PC-9 (cell line): Measurements from ENCODE around the gene CD74. TPM values are rescaled to one million over a fixed set of nuclear protein-coding genes. Genes with fewer than 3 reads are reported as not detected.

Experiments
- BruUV-seq: library from RNA; stranded (reverse); fragments of 400-500 nt; replicated peaks from 2 replicates; lab custom pipeline; 2021; lab: Mats Ljungman, UMichigan
- CTCF ChIA-PET: fragments of 300-600 bp; sonication (Branson Sonifier 250); formaldehyde crosslinking; loops from one replicate; lab custom pipeline; 2022; ENCODE audit warnings: antibody characterized with exemption; lab: Charles Lee
- POLR2A ChIA-PET: fragments of 300-600 bp; sonication (Branson Sonifier 250); formaldehyde crosslinking; loops from one replicate; lab custom pipeline; 2022; ENCODE audit warnings: antibody characterized with exemption; ENCODE audit not compliant: unreplicated experiment; lab: Charles Lee
- DNase-seq, 2 experiments: peaks; one replicate each; pipeline versions ENCODE4 v3.0.0 to v3.0.0-alpha.2; 2015 to 2022; ENCODE audit warnings: mixed read lengths in 1 of 2
- H2AFZ ChIP-seq: fragments of 200-600 bp; sonication (generic); 2 replicates; pipeline ENCODE4 v1.8.1; 2017; ENCODE audit warnings: antibody characterized with exemption
- H3F3A ChIP-seq: fragments of 200-600 bp; sonication (generic); 2 replicates; pipeline ENCODE4 v1.8.1; 2017; ENCODE audit warnings: antibody characterized with exemption, mild to moderate bottlenecking, low read depth; ENCODE audit not compliant: insufficient read depth
- H3K27ac ChIP-seq: fragments of 200-600 bp; sonication (generic); 2 replicates; pipeline ENCODE4 v1.6.1; 2016; ENCODE audit warnings: mixed run types
- H3K27me3 ChIP-seq: fragments of 200-600 bp; sonication (generic); 2 replicates; pipeline ENCODE4 v1.6.1; 2016; ENCODE audit warnings: low read depth, mixed run types; ENCODE audit not compliant: insufficient read depth
- H3K36me3 ChIP-seq: fragments of 200-600 bp; sonication (generic); 2 replicates; pipeline ENCODE4 v1.6.1; 2016; ENCODE audit warnings: low read depth, mixed run types
- H3K4me1 ChIP-seq: fragments of 200-600 bp; sonication (generic); replicated peaks from 2 replicates; pipeline ENCODE4 v1.6.1; 2016; ENCODE audit warnings: mixed run types; ENCODE audit not compliant: insufficient read depth
- H3K4me2 ChIP-seq: fragments of 200-600 bp; sonication (generic); 2 replicates; pipeline ENCODE4 v1.6.1; 2017; ENCODE audit warnings: mixed run types
- H3K4me3 ChIP-seq: fragments of 200-600 bp; sonication (generic); 2 replicates; pipeline ENCODE4 v1.6.1; 2016; ENCODE audit warnings: mixed run types
- H3K79me2 ChIP-seq: fragments of 200-600 bp; sonication (generic); 2 replicates; pipeline ENCODE4 v1.6.1; 2017; ENCODE audit warnings: low read depth, mixed run types
- H3K9me2 ChIP-seq: fragments of 200-600 bp; sonication (generic); 2 replicates; pipeline ENCODE4 v1.8.1; 2017; ENCODE audit warnings: mild to moderate bottlenecking; ENCODE audit not compliant: insufficient read depth
- H3K9me3 ChIP-seq: fragments of 200-600 bp; sonication (generic); 2 replicates; pipeline ENCODE4 v1.8.1; 2016; ENCODE audit warnings: low read depth; ENCODE audit not compliant: insufficient read depth
- H4K20me1 ChIP-seq: fragments of 200-600 bp; sonication (generic); 2 replicates; pipeline ENCODE4 v1.8.1; 2017; ENCODE audit not compliant: insufficient read depth
- CTCF ChIP-seq: fragments of 200-600 bp; sonication (generic); conservative IDR thresholded peaks from 2 replicates; pipeline ENCODE4 v1.6.1; 2017; ENCODE audit warnings: mixed run types, antibody characterized with exemption, mild to moderate bottlenecking, moderate library complexity
- EZH2 ChIP-seq: fragments of 200-600 bp; sonication (generic); IDR thresholded peaks from 2 replicates; pipeline ENCODE4 v1.8.0; 2017; ENCODE audit warnings: antibody characterized with exemption, low read depth
- intact Hi-C: fragments of 100-400 bp; cut with micrococcal nuclease; formaldehyde crosslinking; loops from one replicate; pipeline ENCODE4 v1.10.0; 2022; ENCODE audit not compliant: unreplicated experiment
- total RNA-seq: library from RNA; stranded (reverse); gene quantifications from 2 replicates; pipeline ENCODE4 v1.2.3, GENCODE V29; 2021

The CD74 gene
- total RNA-seq, 1 experiment from 2014 or later: 52.0 TPM

DNA sequence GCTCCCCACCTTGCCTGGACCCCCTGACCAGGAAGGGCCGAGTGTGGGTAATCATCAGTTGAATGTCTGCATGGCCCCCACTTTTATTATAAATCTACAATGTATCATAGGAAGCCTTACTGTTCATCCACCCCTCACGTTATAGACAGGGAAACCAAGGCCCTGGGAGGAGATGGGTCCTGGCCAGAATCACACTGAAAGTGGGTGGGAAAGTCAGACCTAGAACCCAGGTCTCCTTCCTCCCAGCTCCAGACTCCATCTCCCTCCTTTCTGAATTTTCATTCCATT is 17.1 kb downstream of the CD74 start:
- Histone ChIP-seq H3K36me3 (no peaks in the 10 kb centered on the region), H3K27ac (no peak overlapping the region), H3F3A (0 out of 2 replicates have a peak, but pooled peaks cover 5% of the 10 kb centered on the region), H3K27me3 (no peaks in the 10 kb centered on the region), H3K4me2 (no peak overlapping the region), H3K4me1 (no peaks in the 10 kb centered on the region), H3K4me3 (no peak overlapping the region), H3K9me2 (no peaks in the 10 kb centered on the region), H2AFZ (no peak overlapping the region), H3K79me2 (no peaks in the 10 kb centered on the region), H4K20me1 (no peaks in the 10 kb centered on the region), H3K9me3 (no peaks in the 10 kb centered on the region)
- intact Hi-C loops: loop anchor here (5.0 kb wide), 1 partner anchor 42 kb away; no protein-coding TSS in a partner anchor
- no TSS peak for BruUV-seq
- TF ChIP-seq CTCF: no peak
- TF ChIP-seq EZH2: no peak
- DNase-seq: no peak
- CTCF ChIA-PET: no interaction called here
- POLR2A ChIA-PET: no interaction called here

DNA sequence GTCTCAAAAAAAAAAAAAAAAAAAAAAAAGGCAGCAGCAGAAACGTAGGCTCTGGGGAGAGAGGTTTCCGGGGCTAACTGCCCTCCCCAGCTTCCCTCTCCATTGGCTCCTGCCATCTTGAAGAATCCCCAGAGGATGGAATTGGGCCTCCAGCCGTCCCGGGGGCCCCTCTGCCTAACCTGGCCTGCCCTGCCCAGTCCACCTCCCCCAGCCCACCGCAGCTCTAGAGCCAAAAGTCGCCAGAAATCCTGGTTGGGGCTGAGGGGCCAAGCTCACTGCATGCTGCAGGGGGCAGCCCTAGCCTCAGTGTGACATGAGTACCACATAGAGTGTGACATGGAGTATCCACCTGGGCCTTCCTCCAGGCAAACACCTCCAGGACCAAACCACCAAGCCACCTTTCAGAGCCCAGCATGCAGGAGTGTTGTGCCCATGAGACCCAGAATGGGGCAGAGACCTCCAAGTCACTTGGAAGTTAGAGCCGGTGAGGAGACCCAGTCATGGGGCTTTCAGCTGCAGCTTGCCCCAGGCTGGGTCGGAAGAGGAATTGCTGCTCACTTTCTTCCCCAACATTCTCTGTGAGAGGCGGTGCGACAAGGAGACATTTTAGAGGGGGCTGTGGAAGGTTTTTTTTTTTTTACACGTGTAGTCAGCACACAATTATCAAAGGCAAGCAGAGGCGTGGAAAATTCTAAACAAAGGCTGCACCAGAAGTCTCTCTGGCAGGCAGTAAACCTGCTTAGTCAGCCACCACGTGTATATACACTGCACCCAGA is 17.6 kb downstream of the CD74 start:
- Histone ChIP-seq H3K79me2 (no peaks in the 10 kb centered on the region), H4K20me1 (no peaks in the 10 kb centered on the region), H3K27ac (no peak overlapping the region), H3K4me2 (no peak overlapping the region), H3K4me1 (no peaks in the 10 kb centered on the region), H3K9me3 (no peaks in the 10 kb centered on the region), H3K9me2 (no peaks in the 10 kb centered on the region), H2AFZ (no peak overlapping the region), H3K36me3 (no peaks in the 10 kb centered on the region), H3K4me3 (no peak overlapping the region), H3F3A (0 out of 2 replicates have a peak, but pooled peaks cover 1% of the 10 kb centered on the region), H3K27me3 (no peaks in the 10 kb centered on the region)
- ChIA-PET CTCF (no interaction called here), POLR2A (no interaction called here)
- no peak for DNase-seq
- intact Hi-C loops: loop anchor here (5.0 kb wide), 1 partner anchor 42 kb away; no protein-coding TSS in a partner anchor
- no peak for TF ChIP-seq CTCF
- TF ChIP-seq EZH2: no peak
- no TSS peak for BruUV-seq

DNA sequence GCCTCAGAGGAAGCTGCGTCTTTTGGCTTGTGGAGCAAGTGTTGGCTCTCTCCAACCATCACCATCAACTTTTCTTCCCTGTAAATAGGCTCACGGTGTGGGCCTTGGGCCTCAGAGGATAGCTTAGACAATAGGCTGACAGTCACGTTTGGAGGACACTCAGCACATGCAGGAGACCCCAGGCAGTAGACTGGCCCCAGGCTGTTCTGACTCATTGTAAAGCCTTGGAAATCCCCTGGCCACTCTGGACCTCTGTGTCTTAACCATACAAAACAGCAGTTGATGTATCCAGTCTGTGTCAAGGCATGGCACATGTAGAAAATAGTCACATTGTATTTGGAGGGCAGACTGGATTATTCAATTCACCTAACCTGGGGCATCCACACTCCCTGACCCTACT is 18.6 kb downstream of the CD74 start:
- ChIA-PET POLR2A (no interaction called here), CTCF (no interaction called here)
- no peaks in the 10 kb centered on the region for H3F3A ChIP-seq
- H3K27me3 ChIP-seq: no peaks in the 10 kb centered on the region
- no peak overlapping the region for H3K27ac ChIP-seq
- intact Hi-C loops: no loop called here
- no peaks in the 10 kb centered on the region for H3K36me3 ChIP-seq
- no peak for DNase-seq
- H2AFZ ChIP-seq: no peak overlapping the region
- no peaks in the 10 kb centered on the region for H3K4me1 ChIP-seq
- TF ChIP-seq CTCF (no peak), EZH2 (no peak)
- no peaks in the 10 kb centered on the region for H3K79me2 ChIP-seq
- BruUV-seq: no TSS peak
- no peak overlapping the region for H3K4me3 ChIP-seq
- no peaks in the 10 kb centered on the region for H4K20me1 ChIP-seq
- H3K9me3 ChIP-seq: no peaks in the 10 kb centered on the region
- H3K4me2 ChIP-seq: no peak overlapping the region
- no peaks in the 10 kb centered on the region for H3K9me2 ChIP-seq
